Caco-2 (cell line): ENCODE measurements around the gene TULP3. TPM values are rescaled to one million over a fixed set of nuclear protein-coding genes. Genes with fewer than 3 reads are reported as not detected.
A peak's percentile ranks its signal among the peaks of the same experiment; 100 is the strongest.

ENCODE experiments used
- BruUV-seq: library from RNA; stranded (reverse); fragments of 400-500 nt; replicated peaks from 2 replicates; lab custom pipeline; 2021; lab: Mats Ljungman, UMichigan
- CTCF ChIA-PET: fragments of 300-600 bp; sonication (Branson Sonifier 250); formaldehyde crosslinking; loops from one replicate; lab custom pipeline; 2022; ENCODE audit warnings: antibody characterized with exemption; lab: Charles Lee
- POLR2A ChIA-PET: fragments of 300-600 bp; sonication (Branson Sonifier 250); formaldehyde crosslinking; loops from one replicate; lab custom pipeline; 2022; ENCODE audit warnings: antibody characterized with exemption; lab: Charles Lee
- DNase-seq, 2 experiments: peaks; one replicate each; pipeline versions ENCODE4 v3.0.0 to v3.0.0-alpha.2; 2020 to 2022
- H3K27me3 ChIP-seq: replicated peaks from 2 replicates; pipeline ENCODE4 v1.6.0; 2011; ENCODE audit warnings: low read length; ENCODE audit not compliant: control insufficient read depth, insufficient read depth
- H3K36me3 ChIP-seq: 2 replicates; pipeline ENCODE4 v1.5.1; 2011; ENCODE audit warnings: low read length; ENCODE audit not compliant: control insufficient read depth, insufficient read depth
- H3K4me1 ChIP-seq: fragments of 250-450 bp; sonication (Bioruptor Pico); 2 replicates; pipeline ENCODE4 v1.5.1; 2020; ENCODE audit warnings: mild to moderate bottlenecking
- H3K4me3 ChIP-seq: 2 replicates; pipeline ENCODE4 v1.5.1; 2011; ENCODE audit warnings: low read depth, mild to moderate bottlenecking, control low read depth, low read length
- H3K9me3 ChIP-seq: fragments of 250-450 bp; sonication (Bioruptor Pico); 2 replicates; pipeline ENCODE4 v1.5.1; 2020; ENCODE audit warnings: mild to moderate bottlenecking, moderate library complexity
- H3K27ac Mint-ChIP-seq: one replicate; pipeline ENCODE4 v1.8.0; 2022; ENCODE audit warnings: mixed read lengths; ENCODE audit not compliant: unreplicated experiment
- H3K27me3 Mint-ChIP-seq: one replicate; pipeline ENCODE4 v1.8.0; 2022; ENCODE audit warnings: mixed read lengths; ENCODE audit not compliant: insufficient read depth, unreplicated experiment
- H3K36me3 Mint-ChIP-seq: one replicate; pipeline ENCODE4 v1.8.0; 2022; ENCODE audit warnings: mild to moderate bottlenecking, mixed read lengths; ENCODE audit not compliant: insufficient read depth, unreplicated experiment
- H3K4me1 Mint-ChIP-seq: one replicate; pipeline ENCODE4 v1.8.0; 2022; ENCODE audit warnings: low read depth, mixed read lengths; ENCODE audit not compliant: unreplicated experiment
- H3K4me3 Mint-ChIP-seq: one replicate; pipeline ENCODE4 v1.8.0; 2022; ENCODE audit warnings: mild to moderate bottlenecking, moderate library complexity, mixed read lengths; ENCODE audit not compliant: unreplicated experiment
- H3K9me3 Mint-ChIP-seq: one replicate; pipeline ENCODE4 v1.8.0; 2022; ENCODE audit warnings: mixed read lengths; ENCODE audit not compliant: unreplicated experiment
- intact Hi-C: fragments of 100-400 bp; cut with micrococcal nuclease; formaldehyde crosslinking; loops from one replicate; pipeline ENCODE4 v1.10.0; 2022; ENCODE audit not compliant: unreplicated experiment
- total RNA-seq: library from RNA; stranded (reverse); gene quantifications from 2 replicates; pipeline ENCODE4 v1.2.3, GENCODE V29; 2022
- TF ChIP-seq, protein P1 (sequence below), 2 experiments: fragments of 200-600 bp in 1 of 2; IDR thresholded peaks; 1 replicate in 1 of 2; 2 replicates in 1 of 2; pipeline versions ENCODE4 v1.5.1 to v1.8.0; 2011 to 2022; ENCODE audit warnings: antibody characterized with exemption in 1 of 2, control low read depth in 1 of 2, inconsistent platforms in 1 of 2, low read depth in 1 of 2, low read length in 1 of 2, mild to moderate bottlenecking in 1 of 2, moderate library complexity in 1 of 2; ENCODE audit not compliant: insufficient read depth in 1 of 2, severe bottlenecking in 1 of 2, unreplicated experiment in 1 of 2

Gene TULP3
- total RNA-seq, 1 experiment from 2014 or later, result 31.0 TPM

DNA sequence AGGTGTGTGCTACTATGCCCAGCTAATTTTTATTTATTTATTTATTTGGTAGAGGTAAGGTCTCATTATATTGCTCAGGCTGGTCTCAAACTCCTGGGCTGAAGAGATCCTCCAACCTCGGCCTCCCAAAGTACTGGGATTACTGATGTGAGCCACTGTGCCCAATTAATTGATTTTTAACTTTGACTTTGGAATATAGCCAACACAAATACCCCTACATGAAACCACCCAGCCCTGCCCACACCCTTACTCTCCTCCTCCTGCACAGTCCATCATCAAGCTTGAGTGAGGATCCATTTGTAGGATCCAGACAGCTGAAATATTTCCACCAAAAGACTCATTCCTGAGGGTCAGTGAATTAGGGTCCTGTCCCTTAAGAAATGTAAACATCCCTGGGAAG, 65.2 kb downstream of the TULP3 start:
- Mint-ChIP-seq H3K27me3 (no peaks in the 10 kb centered on the region), H3K36me3 (peaks cover 35% of the 10 kb centered on the region), H3K4me1 (peaks cover 26% of the 10 kb centered on the region), H3K4me3 (no peak overlapping the region), H3K9me3 (no peaks in the 10 kb centered on the region), H3K27ac (no peak overlapping the region)
- CTCF ChIA-PET, result interaction anchor here (0.7 kb wide), 1 partner anchor 71 kb away, joined by 5 read pairs; no protein-coding TSS in a partner anchor
- no TSS peak for BruUV-seq
- no peaks in the 10 kb centered on the region for H3K36me3 ChIP-seq
- H3K4me1 ChIP-seq, result peaks cover 14% of the 10 kb centered on the region
- TF ChIP-seq, protein P1, sequence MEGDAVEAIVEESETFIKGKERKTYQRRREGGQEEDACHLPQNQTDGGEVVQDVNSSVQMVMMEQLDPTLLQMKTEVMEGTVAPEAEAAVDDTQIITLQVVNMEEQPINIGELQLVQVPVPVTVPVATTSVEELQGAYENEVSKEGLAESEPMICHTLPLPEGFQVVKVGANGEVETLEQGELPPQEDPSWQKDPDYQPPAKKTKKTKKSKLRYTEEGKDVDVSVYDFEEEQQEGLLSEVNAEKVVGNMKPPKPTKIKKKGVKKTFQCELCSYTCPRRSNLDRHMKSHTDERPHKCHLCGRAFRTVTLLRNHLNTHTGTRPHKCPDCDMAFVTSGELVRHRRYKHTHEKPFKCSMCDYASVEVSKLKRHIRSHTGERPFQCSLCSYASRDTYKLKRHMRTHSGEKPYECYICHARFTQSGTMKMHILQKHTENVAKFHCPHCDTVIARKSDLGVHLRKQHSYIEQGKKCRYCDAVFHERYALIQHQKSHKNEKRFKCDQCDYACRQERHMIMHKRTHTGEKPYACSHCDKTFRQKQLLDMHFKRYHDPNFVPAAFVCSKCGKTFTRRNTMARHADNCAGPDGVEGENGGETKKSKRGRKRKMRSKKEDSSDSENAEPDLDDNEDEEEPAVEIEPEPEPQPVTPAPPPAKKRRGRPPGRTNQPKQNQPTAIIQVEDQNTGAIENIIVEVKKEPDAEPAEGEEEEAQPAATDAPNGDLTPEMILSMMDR (IDR thresholded peaks at IDR 0.05; ENCODE audit: insufficient read depth in 1 of 2, low read depth in 1 of 2, low read length in 1 of 2, severe bottlenecking in 1 of 2, unreplicated experiment in 1 of 2), result no peak
- POLR2A ChIA-PET, result no interaction called here
- no peaks in the 10 kb centered on the region for H3K27me3 ChIP-seq
- no peak overlapping the region for H3K4me3 ChIP-seq
- DNase-seq, result no peak
- H3K9me3 ChIP-seq, result no peaks in the 10 kb centered on the region; the same call in 1 of the 2 replicates
- intact Hi-C loops, result no loop called here

DNA sequence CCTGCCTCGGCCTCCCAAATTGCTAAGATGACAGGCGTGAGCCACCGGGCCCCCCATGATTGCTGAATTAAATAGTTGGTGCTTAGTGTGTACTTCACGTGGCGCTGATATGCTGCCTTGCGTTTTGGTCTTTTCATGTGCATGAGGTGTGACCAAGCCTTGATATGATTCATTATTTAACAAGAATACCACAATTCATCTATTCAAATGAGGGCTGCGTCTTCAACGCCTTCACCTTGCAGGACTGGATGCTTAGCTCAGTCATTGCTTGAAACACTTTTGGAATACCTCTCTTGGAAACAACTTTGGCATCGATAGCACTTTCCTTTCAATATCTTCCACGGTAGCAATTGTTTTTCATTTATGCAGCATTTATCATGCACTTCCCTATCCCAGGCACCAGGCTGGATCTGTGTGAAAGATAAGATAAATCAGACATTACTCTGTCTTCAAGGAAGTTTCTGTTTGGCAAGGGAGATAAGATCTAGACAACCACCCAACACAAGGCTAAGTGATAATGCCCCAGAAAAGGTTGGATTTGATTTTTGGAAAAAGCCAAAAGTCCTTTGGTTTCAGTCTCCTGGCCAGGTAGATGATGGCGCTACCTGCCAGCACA, 67.2 kb downstream of the TULP3 start:
- Mint-ChIP-seq H3K27me3 (no peaks in the 10 kb centered on the region), H3K4me3 (peak overlapping the region; percentile 87), H3K9me3 (no peaks in the 10 kb centered on the region), H3K36me3 (peaks cover 46% of the 10 kb centered on the region), H3K27ac (peak overlapping the region; percentile 89), H3K4me1 (peaks cover 37% of the 10 kb centered on the region)
- no peaks in the 10 kb centered on the region for H3K9me3 ChIP-seq
- intact Hi-C loops, result loop anchor here (1.0 to 2.0 kb wide), 3 partner anchors 67 to 146 kb away; partner anchors contain the start of genes ITFG2 and TULP3
- no peak for DNase-seq
- H3K27me3 ChIP-seq, result no peaks in the 10 kb centered on the region
- ChIA-PET CTCF (interaction anchor here (0.6 to 2.1 kb wide), 4 partner anchors 13 to 104 kb away, joined by 3 to 5 read pairs (median 4); no protein-coding TSS in a partner anchor), POLR2A (interaction anchor here (0.5 to 1.7 kb wide), 4 partner anchors 8 to 67 kb away, joined by 3 to 6 read pairs (median 4); partner anchors contain the start of gene TULP3)
- no peaks in the 10 kb centered on the region for H3K36me3 ChIP-seq
- peaks cover 27% of the 10 kb centered on the region for H3K4me1 ChIP-seq
- BruUV-seq, result no TSS peak
- H3K4me3 ChIP-seq, result peak overlapping the region; percentile 94
- TF ChIP-seq, protein P1 (IDR thresholded peaks at IDR 0.05; ENCODE audit: insufficient read depth in 1 of 2, low read depth in 1 of 2, low read length in 1 of 2, severe bottlenecking in 1 of 2, unreplicated experiment in 1 of 2), result peak in 1 of 2 experiments; percentile 5

DNA sequence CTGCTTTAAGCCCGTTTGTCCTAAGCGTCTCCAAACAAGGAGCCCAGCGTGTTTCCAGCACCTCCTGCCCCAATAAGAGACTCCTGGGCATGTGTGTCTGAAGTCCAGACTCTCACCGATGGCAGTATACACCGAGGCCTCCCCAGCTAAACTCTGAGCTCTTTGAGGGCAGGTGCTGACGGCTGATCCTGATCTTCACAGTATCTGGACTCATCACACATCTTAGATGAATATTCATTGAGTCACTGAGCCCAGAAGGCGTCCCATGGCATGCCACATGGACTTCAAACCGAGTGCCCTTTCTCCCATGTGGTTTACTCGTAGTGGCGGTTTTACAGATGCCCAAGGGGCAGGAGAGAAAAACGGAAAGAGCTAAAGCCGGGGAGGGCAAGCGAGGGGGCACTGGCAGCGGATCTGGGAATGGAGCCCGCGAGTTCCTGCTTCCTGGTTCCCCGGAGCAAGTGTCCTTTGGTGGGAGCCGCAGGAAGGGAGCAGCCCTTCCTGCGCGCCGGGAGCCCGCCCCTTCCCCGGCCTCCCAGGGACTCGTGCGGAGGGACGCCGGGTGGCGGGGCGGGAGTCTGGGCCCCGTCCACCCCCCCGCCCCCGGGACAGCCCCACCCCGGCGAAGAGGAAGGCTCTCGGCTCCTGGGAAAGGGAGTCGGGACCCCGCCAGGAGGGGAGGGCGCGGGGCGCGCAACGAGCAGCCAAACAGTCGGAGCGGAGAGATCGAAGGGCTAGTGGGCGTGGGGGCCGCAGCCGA, 67.9 kb downstream of the TULP3 start:
- H3K4me3 Mint-ChIP-seq, result peak overlapping the region; percentile 87
- Histone ChIP-seq H3K36me3 (no peaks in the 10 kb centered on the region), H3K27me3 (no peaks in the 10 kb centered on the region), H3K9me3 (no peaks in the 10 kb centered on the region), H3K4me1 (peaks cover 34% of the 10 kb centered on the region), H3K4me3 (peak overlapping the region; percentile 94)
- H3K27ac Mint-ChIP-seq, result peak overlapping the region; percentile 89
- no peaks in the 10 kb centered on the region for H3K9me3 Mint-ChIP-seq
- TF ChIP-seq, protein P1 (IDR thresholded peaks at IDR 0.05; ENCODE audit: insufficient read depth in 1 of 2, low read depth in 1 of 2, low read length in 1 of 2, severe bottlenecking in 1 of 2, unreplicated experiment in 1 of 2), result no peak
- peak; percentile 91 to 92 for DNase-seq
- TSS peak; percentile 85 for BruUV-seq
- POLR2A ChIA-PET, result interaction anchor here (0.5 to 1.7 kb wide), 7 partner anchors 8 to 84 kb away, joined by 3 to 6 read pairs (median 3); partner anchors contain the start of gene TULP3
- CTCF ChIA-PET, result interaction anchor here (0.9 to 2.1 kb wide), 3 partner anchors 14 to 105 kb away, joined by 3 to 5 read pairs (median 4); no protein-coding TSS in a partner anchor
- H3K36me3 Mint-ChIP-seq, result peaks cover 53% of the 10 kb centered on the region
- H3K27me3 Mint-ChIP-seq, result no peaks in the 10 kb centered on the region
- peaks cover 44% of the 10 kb centered on the region for H3K4me1 Mint-ChIP-seq
- intact Hi-C loops, result loop anchor here (1.0 to 2.0 kb wide), 3 partner anchors 68 to 146 kb away; partner anchors contain the start of genes ITFG2 and TULP3
